Mammary epithelial cell (primary cell): ENCODE data around the gene ZNF521.

Source experiments
- CTCF ChIP-seq, 2 donors: IDR thresholded peaks in 1 of 2; conservative IDR thresholded peaks in 1 of 2; 2 replicates each; pipeline ENCODE4 v1.5.1; 2011 to 2012; ENCODE audit warnings: inconsistent platforms in 2 of 2, low read length in 2 of 2, mild to moderate bottlenecking in 2 of 2, control low read depth in 1 of 2, low read depth in 1 of 2; ENCODE audit not compliant: insufficient read depth in 1 of 2; ENCODE audit errors: extremely low read depth in 1 of 2
- EZH2 ChIP-seq: IDR thresholded peaks from 2 replicates; pipeline ENCODE4 v1.6.1; 2012; ENCODE audit warnings: low read length, inconsistent platforms, borderline replicate concordance

- TF ChIP-seq CTCF (conservative IDR thresholded peaks at IDR 0.05 in 1 of 2, IDR thresholded peaks at IDR 0.05 in 1 of 2; ENCODE audit: extremely low read depth in 1 of 2, insufficient read depth in 1 of 2, low read depth in 1 of 2, low read length in 2 of 2), result no peak
- TF ChIP-seq EZH2, result no peak
These were observed 67.7 kb downstream of the ZNF521 start for GRCh38 chr18:25284281-25284680.
